ENCODE data around the gene SLC41A3.

GRCh38 chr3:126117786-126118185 lies 33.9 kb upstream of the SLC41A3 start:
- TF ChIP-seq PAX5 (IDR thresholded peaks at IDR 0.05; ENCODE audit: insufficient read depth, low read length, severe bottlenecking): no peak
- TF ChIP-seq POLR2AphosphoS5 (IDR thresholded peaks at IDR 0.05; ENCODE audit: low read depth, low read length): no peak
